Activated CD8-positive, alpha-beta memory T cell treated with anti-CD3 and anti-CD28 coated beads for 36 hours (primary cell): Measurements from ENCODE around the gene CABLES1. TPM values are rescaled to one million over a fixed set of nuclear protein-coding genes. Genes with fewer than 3 reads are reported as not detected.
"Not testable (repeated sequence)": the region's sequence is repeated elsewhere in the genome, so short reads cannot be mapped to it uniquely, and the experiment has no call there.

Experiments
- CTCF ChIA-PET: fragments of 350-600 bp; sonication (Branson Sonifier 250); formaldehyde crosslinking; loops from one replicate; lab custom pipeline; 2021; ENCODE audit warnings: antibody characterized with exemption; lab: Charles Lee
- POLR2A ChIA-PET: fragments of 350-600 bp; sonication (Branson Sonifier 250); formaldehyde crosslinking; loops from one replicate; lab custom pipeline; 2021; ENCODE audit warnings: antibody characterized with exemption; lab: Charles Lee
- total RNA-seq, 2 experiments: library from RNA; stranded (reverse); gene quantifications; one replicate each; pipeline ENCODE4 v1.2.3, GENCODE V29; 2021

Gene CABLES1
- total RNA-seq, result 1 to 10 TPM; 5.3 to 6.0 TPM

GRCh38 chr18:23134780-23135549 is at the start of gene CABLES1:
CABLES1 (plus strand) TSS chr18:23135485; CDS start chr18:23135763, 278 bp downstream.
- POLR2A ChIA-PET, result no interaction called here
- CTCF ChIA-PET, result interaction anchor here (1.3 kb wide), 1 partner anchor 277 kb away, joined by 4 read pairs; no protein-coding TSS in a partner anchor

GRCh38 chr18:23087352-23087751 is 47.9 kb upstream of the CABLES1 start:
- ChIA-PET POLR2A (no interaction called here), CTCF (interaction anchor here (0.7 kb wide), 1 partner anchor 323 kb away, joined by 3 read pairs; no protein-coding TSS in a partner anchor)

GRCh38 chr18:23088310-23088709 is 47.0 kb upstream of the CABLES1 start:
- POLR2A ChIA-PET, result no interaction called here
- CTCF ChIA-PET, result no interaction called here

- CTCF ChIA-PET, result interaction anchor here (0.6 kb wide), 1 partner anchor 293 kb away, joined by 5 read pairs; no protein-coding TSS in a partner anchor
- POLR2A ChIA-PET, result not testable (repeated sequence)
Observed at GRCh38 chr18:23091017-23091993, 44.0 kb upstream of the CABLES1 start.

- CTCF ChIA-PET, result no interaction called here
- POLR2A ChIA-PET, result no interaction called here
Observed at GRCh38 chr18:23092121-23092520, 43.2 kb upstream of the CABLES1 start.

GRCh38 chr18:23093130-23093529 is 42.2 kb upstream of the CABLES1 start:
- POLR2A ChIA-PET, result interaction anchor here (0.7 kb wide), 1 partner anchor 534 kb away, joined by 3 read pairs; no protein-coding TSS in a partner anchor
- CTCF ChIA-PET, result not testable (repeated sequence)

- ChIA-PET CTCF (no interaction called here), POLR2A (no interaction called here)
Observed at GRCh38 chr18:23093772-23094171, 41.5 kb upstream of the CABLES1 start.

GRCh38 chr18:23094411-23095190 is 40.7 kb upstream of the CABLES1 start:
- POLR2A ChIA-PET, result no interaction called here
- CTCF ChIA-PET, result no interaction called here

- ChIA-PET CTCF (no interaction called here), POLR2A (no interaction called here)
Observed at GRCh38 chr18:23095463-23095862, 39.8 kb upstream of the CABLES1 start.

GRCh38 chr18:23097016-23097415 is 38.3 kb upstream of the CABLES1 start:
- POLR2A ChIA-PET, result not testable (repeated sequence)
- CTCF ChIA-PET, result interaction anchor here (0.7 kb wide), 1 partner anchor 1727 kb away, joined by 3 read pairs; no protein-coding TSS in a partner anchor

- ChIA-PET CTCF (interaction anchor here (0.6 kb wide), 1 partner anchor 128 kb away, joined by 3 read pairs; no protein-coding TSS in a partner anchor), POLR2A (no interaction called here)
Observed at GRCh38 chr18:23099621-23100020, 35.7 kb upstream of the CABLES1 start.

- POLR2A ChIA-PET, result no interaction called here
- CTCF ChIA-PET, result no interaction called here
Observed at GRCh38 chr18:23101861-23102432, 33.3 kb upstream of the CABLES1 start.

- ChIA-PET POLR2A (no interaction called here), CTCF (no interaction called here)
Observed at GRCh38 chr18:23102493-23103261, 32.6 kb upstream of the CABLES1 start.

GRCh38 chr18:23103449-23103848 is 31.8 kb upstream of the CABLES1 start:
- ChIA-PET CTCF (no interaction called here), POLR2A (no interaction called here)

- CTCF ChIA-PET, result interaction anchor here (0.7 kb wide), 1 partner anchor 715 kb away, joined by 3 read pairs; no protein-coding TSS in a partner anchor
- POLR2A ChIA-PET, result no interaction called here
Observed at GRCh38 chr18:23105030-23105429, 30.3 kb upstream of the CABLES1 start.

- POLR2A ChIA-PET, result no interaction called here
- CTCF ChIA-PET, result interaction anchor here (0.7 kb wide), 1 partner anchor 716 kb away, joined by 3 read pairs; no protein-coding TSS in a partner anchor
Observed at GRCh38 chr18:23105581-23106219, 29.6 kb upstream of the CABLES1 start.

GRCh38 chr18:23106575-23106974 is 28.7 kb upstream of the CABLES1 start:
- POLR2A ChIA-PET, result no interaction called here
- CTCF ChIA-PET, result no interaction called here
